Central memory CD4-positive, alpha-beta T cell (primary cell): Measurements from ENCODE around the gene KLK7.
"Not testable (repeated sequence)": the region's sequence is repeated elsewhere in the genome, so short reads cannot be mapped to it uniquely, and the experiment has no call there.

Experiments
- DNase-seq: peaks from one replicate; pipeline ENCODE4 v3.0.0; 2022

Gene KLK7

DNA sequence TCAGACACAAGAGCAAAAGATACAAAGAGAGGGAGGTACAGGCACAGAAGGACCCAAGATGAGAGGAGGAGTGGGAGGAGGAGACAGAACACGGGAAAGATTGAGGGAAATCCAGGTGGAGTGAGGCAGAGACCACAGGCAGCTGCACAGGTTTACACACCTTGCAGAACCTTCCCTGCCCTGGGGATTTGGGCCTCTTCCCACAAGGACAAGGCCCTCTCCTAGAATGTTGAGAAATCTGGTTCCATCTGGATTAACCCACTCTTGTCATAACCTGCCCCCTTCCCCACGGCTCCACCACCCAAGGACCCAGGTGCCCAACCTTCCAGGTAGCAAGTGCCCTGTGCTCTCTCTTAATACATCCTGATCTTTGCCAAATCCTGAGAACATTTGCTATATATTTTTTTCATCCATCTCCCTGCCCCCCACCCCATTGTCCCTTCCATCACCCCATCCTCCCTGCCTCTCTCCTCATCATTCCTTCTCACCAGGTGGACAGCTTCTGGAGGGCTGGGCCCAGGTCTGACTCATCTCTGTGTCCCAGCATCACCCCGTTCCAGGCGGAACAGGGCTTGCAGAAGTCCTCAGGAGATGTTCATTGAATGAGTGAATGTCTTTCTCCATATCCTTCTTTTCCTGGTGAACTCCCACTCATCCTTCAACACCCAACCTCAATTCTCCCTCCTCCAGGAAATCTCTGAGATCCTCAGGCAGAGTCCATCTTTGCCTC lies 26.5 kb upstream of the KLK7 start:
- DNase-seq, result no peak

DNA sequence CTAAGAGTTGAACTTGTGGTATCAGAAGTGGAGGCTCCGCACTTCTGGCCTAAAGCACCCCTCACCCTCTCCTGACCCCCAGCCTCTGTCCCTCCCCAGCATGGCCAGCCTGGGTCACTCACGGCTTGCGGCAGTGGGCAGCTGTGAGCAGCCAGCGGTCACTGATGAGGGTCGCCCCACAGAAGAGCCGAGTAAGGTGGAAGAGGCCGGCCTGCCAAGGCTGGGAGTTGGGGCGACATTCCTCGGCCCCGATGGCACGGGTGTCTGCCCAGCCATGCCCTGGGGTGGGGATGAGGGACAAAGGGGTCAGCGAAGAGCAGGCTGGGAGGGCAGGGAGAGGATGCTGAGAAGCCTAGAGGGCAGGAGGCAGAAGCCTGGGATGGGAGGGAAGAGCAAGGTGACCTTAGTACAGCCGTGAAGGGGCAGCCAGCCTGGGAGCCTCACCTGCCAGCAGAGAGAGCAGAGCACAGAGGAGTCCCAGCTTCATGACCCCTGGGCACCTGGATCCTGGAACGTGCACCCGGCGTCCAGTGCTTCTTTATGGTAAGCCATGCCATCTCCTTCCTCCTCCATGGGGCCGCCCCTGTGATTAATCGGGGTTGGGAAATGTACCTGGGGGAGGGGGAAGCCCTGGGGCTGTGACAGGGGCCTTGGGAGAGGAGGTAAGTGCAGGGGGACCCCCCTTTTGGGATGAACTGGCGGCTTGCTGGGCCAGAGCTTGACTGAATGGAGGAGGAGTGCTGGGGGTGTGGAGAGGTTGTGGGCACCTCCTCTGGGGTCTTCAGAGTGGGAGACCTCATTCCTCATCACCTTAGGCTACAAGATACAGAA lies 25.6 kb upstream of the KLK7 start:
- DNase-seq, result no peak

DNA sequence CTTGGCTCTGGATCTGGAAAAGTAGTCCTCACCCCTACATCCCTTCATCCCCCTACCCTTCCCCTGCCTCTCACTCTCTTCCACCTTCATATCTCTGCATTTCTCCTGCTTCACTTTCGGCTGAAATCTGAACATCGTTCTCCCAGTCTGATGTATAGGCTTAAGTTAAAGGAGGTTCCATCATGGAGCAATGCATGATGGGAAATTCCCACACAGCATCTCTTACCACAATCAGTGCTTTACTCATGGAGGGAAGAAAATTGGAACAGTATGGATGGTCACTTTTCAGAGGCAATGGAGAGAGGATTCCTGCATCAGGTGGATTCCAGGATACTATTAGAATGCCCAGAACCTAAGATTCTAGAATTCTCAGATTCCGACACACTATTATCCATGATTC lies 23.8 kb upstream of the KLK7 start:
- no peak for DNase-seq

DNA sequence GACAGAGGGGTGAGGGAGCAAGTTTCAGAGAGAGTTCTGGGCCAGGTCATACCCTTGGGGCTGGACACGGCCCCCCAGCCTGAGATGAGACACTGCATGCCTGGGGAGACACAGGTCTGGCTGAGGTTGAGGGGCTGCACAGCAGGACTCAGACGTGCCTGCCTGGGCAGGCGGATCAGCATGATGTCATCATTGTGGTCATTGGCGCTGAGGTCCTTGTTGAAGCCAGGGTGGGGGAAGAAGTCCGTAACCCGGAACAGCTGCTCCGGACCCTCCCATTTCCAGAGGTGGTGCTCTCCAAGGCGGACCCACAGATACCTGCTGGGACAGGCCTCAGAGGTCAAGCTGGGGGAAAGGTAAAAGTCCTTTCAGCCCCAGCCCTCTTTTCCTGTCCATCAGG lies 22.7 kb upstream of the KLK7 start:
- no peak for DNase-seq

DNA sequence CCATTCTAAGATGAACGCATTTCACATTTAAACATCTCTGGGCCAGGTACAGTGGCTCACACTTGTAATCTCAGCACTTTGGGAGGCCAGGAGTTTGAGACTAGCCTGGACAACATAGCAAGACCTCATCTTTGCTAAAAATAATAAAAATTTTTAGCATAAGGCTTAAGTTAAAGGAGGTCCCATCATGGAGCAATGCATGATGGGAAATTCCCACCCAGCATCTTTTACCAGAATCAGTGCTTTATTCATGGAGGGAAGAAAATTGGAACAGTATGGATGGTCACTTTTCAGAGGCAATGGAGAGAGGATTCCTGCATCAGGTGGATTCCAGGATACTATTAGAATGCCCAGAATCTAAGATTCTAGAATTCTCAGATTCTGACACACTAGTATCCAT lies 21.5 kb upstream of the KLK7 start:
- DNase-seq, result no peak

DNA sequence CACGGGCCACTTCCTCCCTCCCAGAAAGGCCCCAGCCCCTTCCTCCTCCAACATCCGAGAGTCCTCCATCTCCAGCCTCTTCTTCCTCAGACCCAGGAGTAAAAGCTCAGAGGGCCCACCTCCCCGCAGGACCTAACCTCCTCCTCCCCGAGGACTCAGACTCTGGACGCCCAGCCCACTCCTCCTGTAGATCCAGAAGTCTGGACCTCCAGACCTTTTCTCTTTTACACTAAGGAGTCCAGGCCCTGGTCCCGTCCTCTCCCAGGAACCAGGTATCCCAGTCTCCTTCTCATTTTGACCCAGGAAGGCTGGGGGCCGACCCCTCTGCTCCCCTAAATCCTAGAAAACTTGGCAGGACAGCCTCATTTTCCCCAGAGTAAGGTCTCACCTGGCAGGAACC lies 19.6 kb upstream of the KLK7 start:
- DNase-seq, result no peak

DNA sequence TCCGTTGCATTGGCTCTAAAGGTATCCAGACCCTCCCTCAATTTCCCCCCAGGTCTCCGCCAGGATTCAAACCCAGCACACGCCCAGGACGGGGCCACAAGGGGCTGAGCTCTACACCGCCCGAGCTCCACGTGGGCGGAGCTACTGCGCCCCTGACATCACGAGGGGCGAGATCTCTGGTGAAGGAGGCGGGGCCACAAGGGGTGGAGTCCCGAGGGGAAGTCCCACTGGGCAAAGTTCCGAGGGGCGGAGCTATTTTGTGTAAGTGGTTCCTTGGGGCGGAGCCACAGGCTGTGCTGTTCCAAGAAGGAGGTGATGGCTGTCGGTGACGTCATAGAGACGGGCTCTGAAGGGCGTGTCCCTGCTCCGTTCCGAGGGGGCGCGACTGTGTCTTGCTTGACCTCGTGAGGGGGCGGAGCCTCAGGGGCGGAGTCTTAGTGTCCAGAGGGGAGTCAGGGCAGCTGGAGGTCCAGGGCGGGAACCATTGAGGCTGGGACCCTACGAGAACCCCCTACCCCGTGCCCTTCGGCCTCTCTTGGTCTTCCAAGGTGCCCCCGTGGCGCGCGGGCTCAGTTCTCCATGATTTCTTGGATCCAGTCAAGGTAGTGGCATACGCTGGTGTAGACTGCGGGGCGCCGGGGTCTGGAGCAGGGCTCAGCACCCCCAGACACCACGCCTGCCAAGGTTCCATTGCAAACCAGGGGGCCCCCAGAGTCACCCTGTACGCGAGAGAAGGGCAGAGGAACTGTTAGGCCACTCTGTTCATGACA lies 19.0 kb upstream of the KLK7 start:
- DNase-seq, result no peak

DNA sequence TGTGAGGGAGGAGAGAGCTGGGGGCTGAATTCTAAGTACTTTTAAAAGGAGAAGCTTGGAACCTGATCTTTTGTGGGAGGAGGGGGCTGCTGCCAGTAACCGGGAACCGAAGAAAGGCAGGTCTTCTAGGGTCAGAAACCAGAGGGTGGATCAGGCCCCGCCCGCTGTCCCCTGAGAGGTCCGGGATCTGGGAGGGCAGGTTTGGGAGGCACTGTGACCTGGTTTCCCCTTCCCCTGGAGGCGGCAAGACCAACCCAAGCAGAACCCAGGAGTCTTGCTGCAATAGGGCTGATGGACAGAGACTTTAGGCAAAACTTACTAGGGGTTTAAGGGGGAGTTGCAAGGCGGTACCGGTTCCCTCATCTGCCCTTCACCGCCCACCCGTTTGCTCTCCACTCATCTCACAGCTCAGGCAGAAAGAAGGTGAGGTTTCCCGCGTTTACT lies 18.4 kb upstream of the KLK7 start:
- no peak for DNase-seq

DNA sequence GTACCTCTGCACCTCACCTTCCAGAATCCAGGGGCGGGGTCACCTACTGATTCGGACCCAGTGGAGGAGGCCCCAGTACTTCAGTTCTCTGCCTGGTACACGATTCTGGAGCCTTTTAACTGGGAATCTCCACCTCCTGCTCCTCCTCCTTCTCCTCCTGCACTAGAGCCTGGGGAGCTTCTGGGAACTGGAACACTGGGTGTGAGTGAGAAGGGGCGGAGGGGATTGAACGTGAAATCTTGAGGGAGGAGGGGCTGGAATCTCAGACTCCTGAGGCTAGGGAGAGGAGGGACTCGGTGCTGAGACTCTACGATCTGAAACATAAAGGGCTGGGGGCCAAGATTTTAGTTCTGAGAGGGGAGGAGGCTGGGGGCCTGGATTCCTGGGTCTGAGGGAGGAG lies 17.8 kb upstream of the KLK7 start, which contains the start of gene KLK8:
TSS of gene KLK8 (minus strand) at position 90 of the 400 bp plus-strand sequence. CDS start 437 bp downstream, outside the sequence.
- no peak for DNase-seq

DNA sequence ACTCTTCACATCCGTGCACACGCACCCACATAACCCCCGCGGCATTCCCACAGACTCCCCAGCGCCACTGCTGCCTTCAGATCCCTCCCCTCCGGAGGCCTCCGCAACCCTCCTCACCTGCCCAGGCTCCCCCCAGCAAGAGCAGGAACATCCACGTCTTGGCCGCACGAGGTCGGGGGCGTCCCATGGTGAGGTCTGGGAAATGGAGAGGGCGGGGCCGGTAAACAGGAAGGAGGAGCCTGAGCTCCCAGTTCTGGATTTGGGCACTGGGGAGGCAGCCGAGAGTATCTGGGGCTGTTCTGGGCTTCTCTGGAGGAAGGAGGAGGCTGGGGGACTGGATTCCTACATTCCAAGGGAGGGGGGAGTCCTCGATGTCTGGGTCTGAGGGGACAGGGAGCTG lies 17.3 kb upstream of the KLK7 start:
- DNase-seq, result no peak

DNA sequence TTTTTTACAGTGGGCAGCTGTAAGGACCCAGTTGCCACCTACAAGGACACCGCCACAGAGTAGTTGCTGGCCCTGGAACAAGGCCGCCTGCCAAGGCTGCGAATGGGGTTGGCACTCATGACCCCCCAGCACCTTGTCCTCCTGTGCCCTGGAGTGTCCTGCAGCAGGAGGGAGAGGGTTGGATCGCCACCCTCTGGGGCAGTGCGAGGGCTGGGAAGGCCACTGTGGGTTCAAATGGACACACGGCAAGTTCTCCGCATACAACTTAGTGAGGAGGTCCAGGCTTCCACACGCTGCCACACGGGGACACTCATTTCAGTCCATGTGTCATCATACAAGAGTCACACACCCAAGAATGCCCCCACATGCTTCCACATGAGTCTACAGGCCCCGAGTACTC lies 16.7 kb upstream of the KLK7 start:
- DNase-seq, result no peak

DNA sequence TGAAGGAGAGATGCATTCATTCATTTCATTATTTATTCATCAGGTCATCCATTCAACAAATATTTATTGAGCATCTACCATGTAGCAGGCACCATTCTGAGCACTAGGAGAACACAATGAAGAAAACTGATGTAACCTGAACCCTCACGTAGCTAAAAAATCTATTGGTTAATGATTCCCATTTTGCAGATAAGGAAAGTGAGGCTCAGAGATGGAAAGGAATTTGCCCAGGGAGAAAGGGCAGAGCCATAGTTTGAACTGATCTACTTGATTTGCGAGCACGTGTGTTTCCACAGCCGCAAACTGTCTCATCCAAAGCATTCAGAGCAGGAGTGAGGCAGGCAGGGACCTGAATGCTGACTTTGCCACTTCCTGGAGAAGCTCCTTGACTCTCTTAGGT lies 15.0 kb upstream of the KLK7 start:
- DNase-seq, result no peak

DNA sequence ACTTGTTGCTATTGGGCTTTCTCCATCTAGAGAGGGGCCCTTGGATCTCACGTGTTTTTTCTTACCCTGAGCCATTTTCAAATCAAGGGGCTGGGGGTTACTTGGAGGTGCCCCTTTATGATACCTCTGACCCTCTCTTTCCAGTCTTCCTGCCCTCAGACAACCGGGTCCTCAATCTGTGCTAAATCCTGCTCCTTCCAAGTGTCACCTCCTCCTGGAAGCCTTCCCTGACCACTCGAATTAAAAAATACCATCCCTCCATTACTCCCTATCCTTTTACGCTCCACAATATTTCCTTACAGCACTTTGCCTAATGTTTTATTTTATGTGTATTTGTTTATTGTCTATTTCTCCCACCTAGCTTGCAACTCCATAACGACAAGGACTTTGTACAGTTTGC lies 14.3 kb upstream of the KLK7 start:
- no peak for DNase-seq

DNA sequence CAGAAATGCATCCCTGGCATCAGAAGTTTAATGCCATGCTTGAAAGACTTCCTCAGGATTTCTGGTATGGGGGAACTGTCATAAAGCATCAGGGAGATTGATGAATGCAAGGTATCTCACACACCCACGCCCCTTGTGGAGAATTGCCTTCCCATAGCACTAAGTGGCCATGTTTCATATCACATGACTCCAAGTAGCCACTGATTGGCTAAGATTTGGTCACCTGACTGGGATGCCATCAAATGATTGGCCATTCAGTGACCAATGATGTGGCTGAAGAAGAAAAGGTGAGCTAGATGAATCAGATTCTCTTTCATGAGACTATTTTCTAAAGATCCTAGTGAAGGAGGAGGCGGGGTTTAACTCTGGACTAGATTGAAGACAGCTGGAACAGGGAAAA lies 10.4 kb upstream of the KLK7 start:
- DNase-seq, result no peak

DNA sequence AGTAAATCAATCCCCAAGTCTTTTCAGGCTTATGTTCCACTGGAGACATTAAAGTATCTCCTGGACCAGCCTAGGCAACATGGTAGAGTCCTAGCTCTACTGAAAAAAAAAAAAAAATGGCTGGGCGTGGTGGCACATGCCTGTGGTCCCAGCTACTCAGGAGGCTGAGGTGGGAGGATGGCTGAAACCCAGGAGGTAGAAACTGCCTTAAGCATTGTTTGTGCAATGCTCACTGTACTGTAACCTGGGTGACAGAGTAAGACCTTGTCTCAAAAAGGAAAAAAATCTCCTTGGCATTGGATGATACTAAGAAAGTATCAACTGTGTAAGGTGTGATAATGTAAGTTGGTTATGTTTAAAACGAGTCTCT lies 8.9 kb upstream of the KLK7 start:
- DNase-seq, result no peak

DNA sequence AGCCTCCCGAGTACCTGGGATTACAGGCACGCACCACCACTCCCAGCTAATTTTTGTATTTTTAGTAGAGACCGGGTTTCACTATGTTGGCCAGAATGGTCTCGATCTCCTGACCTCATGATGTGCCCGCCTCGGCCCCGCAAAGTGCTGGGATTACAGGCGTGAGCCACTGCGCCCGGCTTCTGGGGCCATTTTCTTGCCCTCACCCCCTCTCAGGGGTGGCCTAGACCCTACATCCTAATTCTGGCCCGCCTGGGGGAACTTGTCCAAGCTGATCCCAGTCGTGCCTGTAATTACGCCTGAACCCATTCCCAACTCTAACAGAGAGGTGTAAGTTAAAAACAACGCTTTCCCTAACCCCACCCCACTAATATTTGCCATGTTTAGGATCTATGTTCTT lies 699 bp upstream of the KLK7 start:
- DNase-seq, result not testable (repeated sequence)

DNA sequence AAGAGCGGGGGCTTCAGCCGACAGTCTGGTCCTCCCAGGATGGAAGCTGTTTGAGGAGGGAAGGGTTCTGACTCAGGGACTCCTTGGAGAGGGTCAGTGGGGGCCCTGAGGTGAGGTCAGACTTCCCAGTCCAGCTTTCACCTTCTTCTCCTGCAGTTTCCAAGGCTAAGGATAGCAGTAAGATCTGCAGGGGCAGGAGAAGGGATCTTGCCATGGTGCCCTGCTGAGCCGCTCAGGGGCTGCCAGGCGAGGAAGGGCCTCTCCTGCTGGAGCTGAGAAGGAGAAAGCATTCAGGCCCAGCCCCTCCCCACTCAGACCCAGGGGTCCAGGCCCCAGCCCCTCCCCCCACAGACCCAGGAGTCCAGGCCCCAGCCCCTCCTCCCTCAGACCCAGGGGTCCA lies 1.5 kb downstream of the KLK7 start:
- no peak for DNase-seq

DNA sequence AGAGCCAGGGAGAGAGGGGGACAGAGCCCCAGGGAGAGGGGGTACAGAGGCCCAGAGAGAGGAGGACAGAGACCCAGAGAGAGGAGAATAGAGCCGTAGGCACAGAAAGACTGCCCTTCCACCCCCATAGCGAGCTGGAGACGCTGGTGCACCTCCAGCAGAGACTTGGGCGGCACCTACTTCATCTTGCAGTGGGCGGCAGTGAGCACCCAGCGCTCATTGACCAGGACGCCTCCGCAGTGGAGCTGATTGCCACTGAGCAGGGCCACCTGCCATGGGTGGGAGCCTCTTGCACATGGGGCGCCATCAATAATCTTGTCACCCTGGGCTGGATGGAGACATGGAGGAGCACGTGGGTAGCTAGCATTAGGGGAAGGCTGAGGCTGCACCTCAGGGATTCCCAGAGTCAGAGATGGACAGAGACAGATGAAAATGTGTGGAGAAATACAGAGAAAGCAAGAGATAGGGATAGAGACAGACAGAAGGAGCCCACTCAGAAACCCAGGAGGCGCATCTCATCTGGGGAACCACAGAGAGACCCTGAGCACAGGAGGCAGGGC lies 2.0 kb downstream of the KLK7 start:
- DNase-seq, result no peak

DNA sequence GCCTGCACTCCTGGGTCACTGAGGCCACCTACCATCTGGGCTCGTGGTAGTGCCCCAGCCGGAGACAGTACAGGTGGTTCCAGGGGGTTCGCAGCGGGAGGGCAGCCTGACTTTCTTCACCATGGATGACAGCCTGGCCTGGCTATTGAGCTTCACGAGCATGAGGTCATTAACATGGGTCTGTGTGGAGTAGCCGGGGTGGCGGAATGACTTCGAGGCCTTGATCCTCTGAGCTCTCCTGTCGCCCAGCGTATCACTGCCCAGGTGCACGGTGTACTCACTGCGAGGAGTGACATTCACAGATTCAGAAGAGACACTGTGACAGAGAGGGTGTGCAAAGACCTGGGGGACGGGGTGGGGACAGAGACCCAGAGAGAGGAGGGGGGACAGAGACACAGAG lies 3.5 kb downstream of the KLK7 start:
- no peak for DNase-seq

DNA sequence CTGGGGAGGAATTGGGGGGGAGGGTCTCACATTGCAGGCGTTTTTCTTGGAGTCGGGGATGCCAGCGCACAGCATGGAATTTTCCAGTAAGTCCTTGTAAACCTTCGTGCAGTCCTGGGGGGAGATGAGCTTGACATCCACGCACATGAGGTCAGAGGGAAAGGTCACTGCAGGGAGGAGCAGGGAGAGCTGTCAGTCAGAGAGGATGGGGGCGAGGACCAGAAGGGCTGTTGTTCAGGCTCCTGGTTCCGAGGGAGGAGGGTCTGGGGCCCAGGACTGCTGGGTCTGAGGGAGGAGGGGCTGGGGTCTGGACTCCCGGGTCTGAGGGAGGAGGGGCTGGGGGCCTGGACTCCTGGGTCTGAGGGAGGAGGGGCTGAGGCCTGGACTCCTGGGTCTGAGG lies 4.0 kb downstream of the KLK7 start:
- DNase-seq, result no peak

DNA sequence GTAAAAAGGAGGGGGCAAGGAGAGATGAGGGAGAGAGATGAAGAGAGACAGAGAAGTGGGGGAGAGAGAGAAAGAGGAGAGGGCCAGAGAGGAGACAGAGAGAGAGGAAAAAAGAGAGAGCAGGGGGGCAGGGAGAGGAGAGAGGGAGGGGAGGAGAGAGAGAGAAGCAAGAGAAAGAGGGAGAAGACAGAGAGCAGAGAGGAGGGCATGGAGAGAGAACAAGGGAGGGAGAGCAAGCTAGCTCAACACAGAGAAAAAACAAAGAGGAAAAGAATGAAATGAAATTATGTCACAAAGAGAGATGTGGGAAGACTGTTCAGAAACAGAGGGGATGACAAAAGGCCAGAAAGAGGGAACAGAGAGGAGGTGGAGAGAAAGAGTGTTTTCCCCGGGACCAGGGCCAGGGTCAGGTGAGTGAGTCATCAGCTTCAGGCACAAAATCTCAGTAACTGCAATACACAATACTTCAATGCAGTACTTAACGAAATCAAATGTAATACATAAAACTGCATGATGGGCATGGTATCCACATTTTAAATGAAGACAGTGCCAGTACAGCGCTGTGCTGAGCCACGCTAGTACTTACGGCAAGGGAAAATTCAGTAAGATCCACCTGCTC lies 4.8 kb downstream of the KLK7 start:
- no peak for DNase-seq

DNA sequence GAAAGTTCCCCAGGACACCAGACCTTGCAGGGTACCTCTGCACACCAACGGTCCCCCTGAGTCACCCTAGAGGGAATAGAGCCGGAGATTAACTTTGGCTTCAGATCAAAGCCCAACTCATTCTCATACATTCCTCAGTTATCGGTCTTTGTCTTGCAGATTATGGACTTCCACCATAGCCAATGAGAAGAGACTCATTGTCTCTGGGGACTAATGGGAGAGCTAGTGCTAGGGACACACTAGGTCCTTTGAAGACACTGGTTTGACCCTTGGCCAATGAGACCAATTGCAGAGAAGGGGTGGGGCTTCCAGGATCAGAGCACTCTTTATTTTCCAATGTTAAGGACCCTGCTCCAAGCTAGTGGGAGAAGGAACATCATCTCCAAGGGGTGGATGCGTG lies 6.1 kb downstream of the KLK7 start:
- no peak for DNase-seq

DNA sequence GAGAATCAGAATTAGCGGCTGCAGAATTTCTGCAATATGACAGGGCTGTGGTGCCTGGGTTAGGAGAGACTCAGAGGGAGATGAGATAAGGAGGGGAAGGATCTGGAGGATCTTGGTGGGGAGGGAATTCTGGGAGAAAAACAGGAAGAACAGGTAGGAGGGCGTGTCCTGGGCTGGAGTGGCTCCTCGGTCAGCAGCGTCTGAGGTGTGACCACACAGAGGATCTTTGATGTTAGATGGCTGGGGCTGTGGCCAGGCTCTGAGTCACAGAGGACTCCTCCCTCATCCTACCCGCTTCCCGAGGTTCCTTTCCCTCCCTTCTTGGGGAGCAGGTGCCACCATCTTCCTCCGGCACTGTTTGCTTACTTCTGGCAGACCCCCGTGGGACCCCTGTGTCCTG lies 8.0 kb downstream of the KLK7 start:
- DNase-seq, result no peak
